Mucosa of descending colon (tissue), 3 donors: ENCODE data around the gene GADD45A. TPM values are rescaled to one million over a fixed set of nuclear protein-coding genes. Genes with fewer than 3 reads are reported as not detected.

Source experiments
- ATAC-seq: fragments of 200-7000 bp; cut with Tn5 transposase; one replicate; pipeline ENCODE4 v1.9.1; 2020; ENCODE audit warnings: mild to moderate bottlenecking, moderate library complexity
- DNase-seq, 3 donors: peaks; one replicate each; pipeline ENCODE4 v3.0.0-alpha.2; 2020
- H3K36me3 ChIP-seq: fragments of 200-600 bp; one replicate; pipeline ENCODE4 v1.8.0; 2021; ENCODE audit warnings: low read depth, mild to moderate bottlenecking
- H3K4me1 ChIP-seq: fragments of 200-600 bp; one replicate; pipeline ENCODE4 v1.8.0; 2021; ENCODE audit warnings: low read depth, mild to moderate bottlenecking
- H3K4me3 ChIP-seq: fragments of 200-600 bp; one replicate; pipeline ENCODE4 v1.8.0; 2021; ENCODE audit warnings: mild to moderate bottlenecking
- H3K9me3 ChIP-seq: fragments of 200-600 bp; one replicate; pipeline ENCODE4 v1.8.0; 2021; ENCODE audit warnings: mild to moderate bottlenecking
- CTCF ChIP-seq: fragments of 200-600 bp; IDR thresholded peaks from one replicate; pipeline ENCODE4 v1.8.0; 2022; ENCODE audit warnings: antibody characterized with exemption, mild to moderate bottlenecking
- intact Hi-C, 2 donors: fragments of 100-400 bp; cut with DNase I in 1 of 2; cut with micrococcal nuclease in 1 of 2; formaldehyde crosslinking; loops; one replicate each; pipeline versions ENCODE4 v1.11.0 to v1.11.1; 2022; cut with DNase I, micrococcal nuclease
- total RNA-seq, 3 donors: library from RNA; stranded (reverse); fragmentation: NEBNext Ultra II Directional in 2 of 3; extraction: Animal tissue kit (Norgen Biotek cat#: 25700) in 2 of 3; gene quantifications; one replicate each; pipeline versions ENCODE4 v1.2.1 to v1.2.4, GENCODE V29; 2021 to 2023
- donor health status: DM: no; HTN: no; CAD: no; lungs with moderate emphysema.
- donor health status: DM: no; HTN: no; CAD: no.
- donor health status: DM: no; HTN: yes; CAD: no.

The GADD45A gene
- total RNA-seq, 3 donors from 2014 or later = 19.5 to 40.3 (median 27.1) TPM

- DNase-seq = no peak
- peaks cover 4% of the 10 kb centered on the region for H3K36me3 ChIP-seq
- no peak for ATAC-seq
- H3K9me3 ChIP-seq = no peaks in the 10 kb centered on the region
- no peak for TF ChIP-seq CTCF
- peaks cover 26% of the 10 kb centered on the region for H3K4me1 ChIP-seq
- intact Hi-C loops = loop anchor here in 1 of 2 donors (10.0 kb wide), 1 partner anchor 71 kb away; no protein-coding TSS in a partner anchor
- no peak overlapping the region for H3K4me3 ChIP-seq
Measured at GRCh38 chr1:67683316-67683715, 1.7 kb upstream of the GADD45A start.

DNA sequence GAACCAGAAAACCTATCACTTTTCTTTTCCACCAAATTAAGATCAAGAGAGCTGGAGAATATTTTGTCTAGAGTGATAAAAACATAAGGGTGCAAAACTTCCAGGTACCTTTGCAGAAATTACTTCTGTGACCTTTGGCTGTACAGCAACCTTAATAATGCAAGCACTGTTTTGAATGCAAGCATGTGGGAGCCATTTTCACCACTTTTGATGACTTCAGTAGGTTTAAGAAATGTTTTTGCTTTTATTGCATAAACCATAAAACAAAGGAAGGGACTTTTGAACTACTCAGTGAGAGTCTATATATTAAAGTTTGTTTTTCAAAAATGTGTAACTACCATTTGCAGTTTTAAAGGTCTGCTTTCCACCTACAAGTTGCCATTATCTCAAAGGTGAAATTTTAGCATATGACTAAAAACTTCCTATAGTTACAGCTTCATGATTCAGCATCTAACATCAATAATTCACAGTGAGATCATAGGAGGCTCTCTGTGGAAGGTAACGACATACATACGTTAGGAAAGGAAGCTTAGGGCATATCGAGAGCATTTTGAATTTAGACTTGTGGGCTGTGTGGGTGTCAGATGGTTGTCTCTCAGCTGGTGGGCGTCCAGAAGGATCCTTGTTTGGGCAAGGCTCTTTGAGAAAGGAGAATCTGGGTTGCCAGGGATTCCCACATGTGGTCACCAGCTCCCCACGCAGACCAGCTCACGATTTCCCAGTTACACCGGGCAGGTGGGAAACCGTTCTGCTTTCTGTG, 1.1 kb upstream of the GADD45A start:
- peak in 1 of 3 donors; percentile 33 for DNase-seq

DNA sequence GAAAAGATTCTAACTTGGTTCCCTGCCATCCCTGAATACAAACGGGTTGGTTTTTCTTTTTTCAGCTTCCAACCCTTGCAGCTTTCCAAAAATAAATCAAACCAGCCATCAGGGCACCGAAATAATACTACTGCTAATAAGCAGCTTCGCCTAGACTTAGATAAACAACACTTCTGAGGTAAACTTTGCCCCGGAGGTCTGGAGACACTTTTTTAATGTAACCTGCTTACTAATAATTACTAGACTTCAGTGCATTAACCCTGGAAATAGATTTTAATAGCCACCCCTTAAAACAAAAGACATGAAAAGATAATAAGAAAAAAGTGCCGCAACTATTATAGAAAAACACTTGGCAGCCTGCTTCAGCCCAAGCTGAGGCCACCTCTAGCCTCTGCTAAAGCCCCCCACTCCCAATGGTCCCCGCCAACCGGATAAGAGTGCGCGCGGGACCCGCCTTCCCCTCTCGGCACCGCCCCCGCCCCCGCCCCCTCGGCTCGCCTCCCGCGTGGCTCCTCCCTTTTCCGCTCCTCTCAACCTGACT, 405 bp upstream of the GADD45A start:
- Histone ChIP-seq H3K4me1 (peaks cover 26% of the 10 kb centered on the region), H3K4me3 (no peak overlapping the region), H3K9me3 (no peaks in the 10 kb centered on the region), H3K36me3 (peaks cover 4% of the 10 kb centered on the region)
- ATAC-seq (no peak), DNase-seq (no peak)
- intact Hi-C loops = loop anchor here in 1 of 2 donors (10.0 kb wide), 1 partner anchor 70 kb away; no protein-coding TSS in a partner anchor
- no peak for TF ChIP-seq CTCF

More for the DNA sequence above, 1.1 kb upstream of the GADD45A start:
- intact Hi-C loops = loop anchor here in 1 of 2 donors (10.0 kb wide), 1 partner anchor 71 kb away; no protein-coding TSS in a partner anchor
- no peak for TF ChIP-seq CTCF
- no peaks in the 10 kb centered on the region for H3K9me3 ChIP-seq
- no peak overlapping the region for H3K4me3 ChIP-seq
- no peak for ATAC-seq
- H3K4me1 ChIP-seq = peaks cover 26% of the 10 kb centered on the region
- peaks cover 4% of the 10 kb centered on the region for H3K36me3 ChIP-seq

DNA sequence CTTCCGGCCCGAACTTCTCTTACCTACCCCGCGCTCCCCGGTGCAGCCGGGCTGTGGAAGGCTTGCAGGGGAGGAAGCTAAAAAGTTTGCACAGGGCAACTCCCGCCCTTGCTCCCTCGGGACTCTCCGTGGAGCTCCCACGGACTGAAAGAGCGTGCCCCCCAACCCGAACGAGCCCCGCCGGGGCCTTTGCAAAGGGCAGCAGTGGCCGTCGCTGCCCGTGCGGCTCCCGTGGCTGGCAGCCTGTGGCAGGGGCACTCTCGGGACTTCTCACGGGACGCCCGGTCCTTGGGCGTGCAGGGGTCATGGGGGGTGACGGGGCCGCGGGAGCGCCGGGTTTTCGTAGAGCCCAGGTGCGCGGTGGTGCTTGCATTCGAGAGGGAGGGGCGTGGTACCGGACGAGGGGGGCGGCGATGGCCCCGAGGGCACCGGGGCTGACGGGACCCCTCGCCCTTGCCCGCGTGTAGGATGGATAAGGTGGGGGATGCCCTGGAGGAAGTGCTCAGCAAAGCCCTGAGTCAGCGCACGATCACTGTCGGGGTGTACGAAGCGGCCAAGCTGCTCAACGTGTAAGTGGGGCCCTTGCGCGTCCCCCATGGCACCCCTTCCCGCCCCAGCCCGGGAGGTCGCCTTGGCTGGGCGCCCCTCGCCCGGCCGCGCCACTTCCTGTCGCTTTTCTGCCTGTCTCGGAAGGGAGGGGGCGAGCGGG, 711 bp downstream of the GADD45A start:
- H3K4me3 ChIP-seq = peak overlapping the region; percentile 78
- DNase-seq = peak; percentile 58 to 83 (median 76)
- peak; percentile 39 for ATAC-seq
- H3K9me3 ChIP-seq = no peaks in the 10 kb centered on the region
- peaks cover 4% of the 10 kb centered on the region for H3K36me3 ChIP-seq
- TF ChIP-seq CTCF = no peak
- intact Hi-C loops = loop anchor here in 1 of 2 donors (10.0 kb wide), 1 partner anchor 69 kb away; no protein-coding TSS in a partner anchor
- peaks cover 26% of the 10 kb centered on the region for H3K4me1 ChIP-seq

GRCh38 chr1:67686267-67687197, 1.5 kb downstream of the GADD45A start:
- intact Hi-C loops = loop anchor here in 1 of 2 donors (10.0 kb wide), 1 partner anchor 68 kb away; no protein-coding TSS in a partner anchor
- DNase-seq (peak; percentile 73 to 81 (median 80)), ATAC-seq (peak; percentile 63)
- peaks cover 26% of the 10 kb centered on the region for H3K4me1 ChIP-seq
- H3K4me3 ChIP-seq = peak overlapping the region; percentile 78
- H3K9me3 ChIP-seq = no peaks in the 10 kb centered on the region
- H3K36me3 ChIP-seq = peaks cover 4% of the 10 kb centered on the region
- no peak for TF ChIP-seq CTCF
